HEK293 (cell line): ENCODE measurements around the gene CA10.
A peak's percentile ranks its signal among the peaks of the same experiment; 100 is the strongest.

ENCODE experiments used
- GFI1B ChIP-seq: fragments of 450-650 bp; formaldehyde crosslinking; IDR thresholded peaks from 2 replicates; pipeline ENCODE4 v1.5.1; 2016; ENCODE audit warnings: missing biosample characterization, missing genetic modification characterization
- GLIS1 ChIP-seq: fragments of 450-650 bp; formaldehyde crosslinking; IDR thresholded peaks from 2 replicates; pipeline ENCODE4 v1.5.1; 2016; ENCODE audit warnings: missing biosample characterization, missing genetic modification characterization
- KLF7 ChIP-seq: fragments of 450-650 bp; formaldehyde crosslinking; IDR thresholded peaks from 2 replicates; pipeline ENCODE4 v1.5.1; 2016; ENCODE audit warnings: missing biosample characterization, missing genetic modification characterization, borderline replicate concordance
- KLF8 ChIP-seq: fragments of 450-650 bp; formaldehyde crosslinking; IDR thresholded peaks from 2 replicates; pipeline ENCODE4 v1.5.1; 2016; ENCODE audit warnings: missing biosample characterization, missing genetic modification characterization
- WT1 ChIP-seq: fragments of 450-650 bp; formaldehyde crosslinking; IDR thresholded peaks from 2 replicates; pipeline ENCODE4 v1.5.1; 2016; ENCODE audit warnings: missing biosample characterization, missing genetic modification characterization
- ZBTB48 ChIP-seq: fragments of 450-650 bp; formaldehyde crosslinking; IDR thresholded peaks from 2 replicates; pipeline ENCODE4 v1.5.1; 2016; ENCODE audit warnings: missing biosample characterization, missing genetic modification characterization
- ZNF132 ChIP-seq: fragments of 450-650 bp; formaldehyde crosslinking; IDR thresholded peaks from 2 replicates; pipeline ENCODE4 v1.5.1; 2017; ENCODE audit warnings: missing biosample characterization, missing genetic modification characterization, borderline replicate concordance
- ZNF211 ChIP-seq: fragments of 450-650 bp; formaldehyde crosslinking; IDR thresholded peaks from 2 replicates; pipeline ENCODE4 v1.5.1; 2016; ENCODE audit warnings: low read depth, missing biosample characterization, missing genetic modification characterization
- ZNF311 ChIP-seq: fragments of 450-650 bp; formaldehyde crosslinking; IDR thresholded peaks from 2 replicates; pipeline ENCODE4 v1.5.1; 2017; ENCODE audit warnings: missing biosample characterization, missing genetic modification characterization, borderline replicate concordance
- ZNF341 ChIP-seq: fragments of 450-650 bp; formaldehyde crosslinking; IDR thresholded peaks from 2 replicates; pipeline ENCODE4; 2016; ENCODE audit warnings: low read depth, missing biosample characterization, missing genetic modification characterization
- ZNF354C ChIP-seq: fragments of 450-650 bp; formaldehyde crosslinking; IDR thresholded peaks from 2 replicates; pipeline ENCODE4 v1.5.1; 2016; ENCODE audit warnings: missing biosample characterization, missing genetic modification characterization, low read depth, borderline replicate concordance
- ZNF394 ChIP-seq: fragments of 450-650 bp; formaldehyde crosslinking; IDR thresholded peaks from 2 replicates; pipeline ENCODE4 v1.5.1; 2016; ENCODE audit warnings: missing biosample characterization, missing genetic modification characterization, mild to moderate bottlenecking, moderate library complexity, borderline replicate concordance
- ZNF416 ChIP-seq: fragments of 450-650 bp; formaldehyde crosslinking; IDR thresholded peaks from 2 replicates; pipeline ENCODE4 v1.5.1; 2016; ENCODE audit warnings: missing biosample characterization, missing genetic modification characterization
- ZNF510 ChIP-seq: fragments of 450-650 bp; formaldehyde crosslinking; IDR thresholded peaks from 2 replicates; pipeline ENCODE4 v1.5.1; 2018; ENCODE audit warnings: mild to moderate bottlenecking, missing genetic modification characterization, missing biosample characterization; ENCODE audit not compliant: insufficient replicate concordance
- ZNF571 ChIP-seq: fragments of 450-650 bp; formaldehyde crosslinking; IDR thresholded peaks from 2 replicates; pipeline ENCODE4 v1.5.0; 2017; ENCODE audit warnings: missing biosample characterization, missing genetic modification characterization
- ZNF621 ChIP-seq: fragments of 450-650 bp; formaldehyde crosslinking; IDR thresholded peaks from 2 replicates; pipeline ENCODE4 v1.5.1; 2017; ENCODE audit warnings: missing biosample characterization, missing genetic modification characterization
- ZNF629 ChIP-seq: fragments of 450-650 bp; formaldehyde crosslinking; IDR thresholded peaks from 2 replicates; pipeline ENCODE4 v1.5.1; 2017; ENCODE audit warnings: missing biosample characterization, missing genetic modification characterization
- ZNF76 ChIP-seq: fragments of 450-650 bp; formaldehyde crosslinking; IDR thresholded peaks from 2 replicates; pipeline ENCODE4; 2016; ENCODE audit warnings: low read depth, missing biosample characterization, missing genetic modification characterization, borderline replicate concordance
- ZNF768 ChIP-seq: fragments of 450-650 bp; formaldehyde crosslinking; IDR thresholded peaks from 2 replicates; pipeline ENCODE4 v1.5.1; 2018; ENCODE audit warnings: missing biosample characterization, mild to moderate bottlenecking, missing genetic modification characterization
- ZNF830 ChIP-seq: fragments of 450-650 bp; IDR thresholded peaks from 2 replicates; pipeline ENCODE4 v1.5.0; 2018; ENCODE audit warnings: missing biosample characterization, missing genetic modification characterization, low read depth, mild to moderate bottlenecking, moderate library complexity
- ZNF843 ChIP-seq: fragments of 450-650 bp; formaldehyde crosslinking; IDR thresholded peaks from 2 replicates; pipeline ENCODE4 v1.5.1; 2016; ENCODE audit warnings: missing biosample characterization, missing genetic modification characterization
- ZXDB ChIP-seq: fragments of 450-650 bp; formaldehyde crosslinking; IDR thresholded peaks from 2 replicates; pipeline ENCODE4 v1.5.1; 2016; ENCODE audit warnings: missing biosample characterization, missing genetic modification characterization
- TF ChIP-seq, protein P1 (sequence below): fragments of 450-650 bp; formaldehyde crosslinking; IDR thresholded peaks from 2 replicates; pipeline ENCODE4 v1.5.1; 2016; ENCODE audit warnings: missing biosample characterization, missing genetic modification characterization
- TF ChIP-seq, protein P2 (sequence below): fragments of 450-650 bp; formaldehyde crosslinking; IDR thresholded peaks from 2 replicates; pipeline ENCODE4 v1.5.1; 2016; ENCODE audit warnings: missing biosample characterization, missing genetic modification characterization
- TF ChIP-seq, protein P3 (sequence below): fragments of 450-650 bp; formaldehyde crosslinking; IDR thresholded peaks from 2 replicates; pipeline ENCODE4 v1.5.1; 2016; ENCODE audit warnings: missing biosample characterization, missing genetic modification characterization
- TF ChIP-seq, protein P4 (sequence below): fragments of 450-650 bp; formaldehyde crosslinking; IDR thresholded peaks from 2 replicates; pipeline ENCODE4 v1.5.1; 2017; ENCODE audit warnings: missing biosample characterization, missing genetic modification characterization
- TF ChIP-seq, protein P5 (sequence below): fragments of 450-650 bp; formaldehyde crosslinking; IDR thresholded peaks from 2 replicates; pipeline ENCODE4 v1.5.1; 2017; ENCODE audit warnings: missing biosample characterization, mild to moderate bottlenecking, missing genetic modification characterization, moderate library complexity
- TF ChIP-seq, protein P6 (sequence below): fragments of 450-650 bp; formaldehyde crosslinking; IDR thresholded peaks from 2 replicates; pipeline ENCODE4 v1.5.1; 2016; ENCODE audit warnings: missing biosample characterization, missing genetic modification characterization

The CA10 gene

DNA sequence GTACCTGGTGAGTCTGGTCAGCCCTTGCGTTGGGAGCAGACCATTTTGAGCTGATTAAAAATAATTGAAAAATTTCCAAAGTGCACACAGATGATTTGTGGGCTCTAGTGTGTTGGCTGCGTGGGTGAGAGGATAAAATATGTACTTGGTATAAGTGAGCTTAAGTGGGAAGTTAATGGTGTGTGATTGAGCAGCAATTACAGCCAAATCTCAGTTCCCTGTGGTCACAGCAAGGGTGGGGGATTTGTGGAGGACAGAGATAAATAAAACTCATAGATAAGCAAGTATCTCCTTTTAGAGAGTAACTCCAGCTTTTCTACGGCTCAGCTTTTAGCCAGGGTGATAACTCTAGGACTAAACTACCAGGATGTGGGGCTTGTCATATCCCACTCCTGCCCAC is 507.7 kb downstream of the CA10 start (continued):
- TF ChIP-seq, protein P1, sequence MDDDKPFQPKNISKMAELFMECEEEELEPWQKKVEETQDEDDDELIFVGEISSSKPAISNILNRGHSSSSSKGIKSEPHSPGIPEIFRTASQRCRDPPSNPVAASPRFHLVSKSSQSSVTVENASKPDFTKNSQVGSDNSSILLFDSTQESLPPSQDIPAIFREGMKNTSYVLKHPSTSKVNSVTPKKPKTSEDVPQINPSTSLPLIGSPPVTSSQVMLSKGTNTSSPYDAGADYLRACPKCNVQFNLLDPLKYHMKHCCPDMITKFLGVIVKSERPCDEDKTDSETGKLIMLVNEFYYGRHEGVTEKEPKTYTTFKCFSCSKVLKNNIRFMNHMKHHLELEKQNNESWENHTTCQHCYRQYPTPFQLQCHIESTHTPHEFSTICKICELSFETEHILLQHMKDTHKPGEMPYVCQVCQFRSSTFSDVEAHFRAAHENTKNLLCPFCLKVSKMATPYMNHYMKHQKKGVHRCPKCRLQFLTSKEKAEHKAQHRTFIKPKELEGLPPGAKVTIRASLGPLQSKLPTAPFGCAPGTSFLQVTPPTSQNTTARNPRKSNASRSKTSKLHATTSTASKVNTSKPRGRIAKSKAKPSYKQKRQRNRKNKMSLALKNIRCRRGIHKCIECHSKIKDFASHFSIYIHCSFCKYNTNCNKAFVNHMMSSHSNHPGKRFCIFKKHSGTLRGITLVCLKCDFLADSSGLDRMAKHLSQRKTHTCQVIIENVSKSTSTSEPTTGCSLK = no peak
- TF ChIP-seq KLF8 (tag by site-specific recombination) = 0 out of 2 replicates have a peak, but pooled peaks have one; percentile 25
- TF ChIP-seq, protein P2, sequence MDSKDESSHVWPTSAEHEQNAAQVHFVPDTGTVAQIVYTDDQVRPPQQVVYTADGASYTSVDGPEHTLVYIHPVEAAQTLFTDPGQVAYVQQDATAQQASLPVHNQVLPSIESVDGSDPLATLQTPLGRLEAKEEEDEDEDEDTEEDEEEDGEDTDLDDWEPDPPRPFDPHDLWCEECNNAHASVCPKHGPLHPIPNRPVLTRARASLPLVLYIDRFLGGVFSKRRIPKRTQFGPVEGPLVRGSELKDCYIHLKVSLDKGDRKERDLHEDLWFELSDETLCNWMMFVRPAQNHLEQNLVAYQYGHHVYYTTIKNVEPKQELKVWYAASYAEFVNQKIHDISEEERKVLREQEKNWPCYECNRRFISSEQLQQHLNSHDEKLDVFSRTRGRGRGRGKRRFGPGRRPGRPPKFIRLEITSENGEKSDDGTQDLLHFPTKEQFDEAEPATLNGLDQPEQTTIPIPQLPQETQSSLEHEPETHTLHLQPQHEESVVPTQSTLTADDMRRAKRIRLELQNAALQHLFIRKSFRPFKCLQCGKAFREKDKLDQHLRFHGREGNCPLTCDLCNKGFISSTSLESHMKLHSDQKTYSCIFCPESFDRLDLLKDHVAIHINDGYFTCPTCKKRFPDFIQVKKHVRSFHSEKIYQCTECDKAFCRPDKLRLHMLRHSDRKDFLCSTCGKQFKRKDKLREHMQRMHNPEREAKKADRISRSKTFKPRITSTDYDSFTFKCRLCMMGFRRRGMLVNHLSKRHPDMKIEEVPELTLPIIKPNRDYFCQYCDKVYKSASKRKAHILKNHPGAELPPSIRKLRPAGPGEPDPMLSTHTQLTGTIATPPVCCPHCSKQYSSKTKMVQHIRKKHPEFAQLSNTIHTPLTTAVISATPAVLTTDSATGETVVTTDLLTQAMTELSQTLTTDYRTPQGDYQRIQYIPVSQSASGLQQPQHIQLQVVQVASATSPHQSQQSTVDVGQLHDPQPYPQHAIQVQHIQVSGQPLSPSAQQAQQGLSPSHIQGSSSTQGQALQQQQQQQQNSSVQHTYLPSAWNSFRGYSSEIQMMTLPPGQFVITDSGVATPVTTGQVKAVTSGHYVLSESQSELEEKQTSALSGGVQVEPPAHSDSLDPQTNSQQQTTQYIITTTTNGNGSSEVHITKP (tag by site-specific recombination) = peak; percentile 19; the same call in 1 of the 2 replicates
- TF ChIP-seq ZNF76 (tag by site-specific recombination) = no peak
- TF ChIP-seq WT1 = no peak
- no peak for TF ChIP-seq ZNF341
- TF ChIP-seq KLF7 (tag by site-specific recombination) = no peak
- no peak for TF ChIP-seq ZNF394 (tag by site-specific recombination)
- TF ChIP-seq ZNF629 (tag by site-specific recombination) = no peak
- peak; percentile 11; the same call in 1 of the 2 replicates for TF ChIP-seq GLIS1 (tag by site-specific recombination)
- TF ChIP-seq ZNF510 = no peak
- TF ChIP-seq ZNF830 (tag by site-specific recombination) = no peak
- TF ChIP-seq ZNF311 (tag by site-specific recombination) = no peak
- TF ChIP-seq ZNF621 (tag by site-specific recombination) = no peak
- TF ChIP-seq ZNF843 (tag by site-specific recombination) = peak; percentile 77
- no peak for TF ChIP-seq ZNF211 (tag by site-specific recombination)
- no peak for TF ChIP-seq ZNF416 (tag by site-specific recombination)
- TF ChIP-seq ZXDB (tag by site-specific recombination) = peak; percentile 55
- TF ChIP-seq ZNF132 = no peak
- no peak for TF ChIP-seq ZBTB48
- no peak for TF ChIP-seq ZNF768 (tag by site-specific recombination)
- TF ChIP-seq, protein P3, sequence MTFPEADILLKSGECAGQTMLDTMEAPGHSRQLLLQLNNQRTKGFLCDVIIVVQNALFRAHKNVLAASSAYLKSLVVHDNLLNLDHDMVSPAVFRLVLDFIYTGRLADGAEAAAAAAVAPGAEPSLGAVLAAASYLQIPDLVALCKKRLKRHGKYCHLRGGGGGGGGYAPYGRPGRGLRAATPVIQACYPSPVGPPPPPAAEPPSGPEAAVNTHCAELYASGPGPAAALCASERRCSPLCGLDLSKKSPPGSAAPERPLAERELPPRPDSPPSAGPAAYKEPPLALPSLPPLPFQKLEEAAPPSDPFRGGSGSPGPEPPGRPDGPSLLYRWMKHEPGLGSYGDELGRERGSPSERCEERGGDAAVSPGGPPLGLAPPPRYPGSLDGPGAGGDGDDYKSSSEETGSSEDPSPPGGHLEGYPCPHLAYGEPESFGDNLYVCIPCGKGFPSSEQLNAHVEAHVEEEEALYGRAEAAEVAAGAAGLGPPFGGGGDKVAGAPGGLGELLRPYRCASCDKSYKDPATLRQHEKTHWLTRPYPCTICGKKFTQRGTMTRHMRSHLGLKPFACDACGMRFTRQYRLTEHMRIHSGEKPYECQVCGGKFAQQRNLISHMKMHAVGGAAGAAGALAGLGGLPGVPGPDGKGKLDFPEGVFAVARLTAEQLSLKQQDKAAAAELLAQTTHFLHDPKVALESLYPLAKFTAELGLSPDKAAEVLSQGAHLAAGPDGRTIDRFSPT (tag by site-specific recombination) = no peak
- no peak for TF ChIP-seq ZNF354C (tag by site-specific recombination)
- TF ChIP-seq, protein P4, sequence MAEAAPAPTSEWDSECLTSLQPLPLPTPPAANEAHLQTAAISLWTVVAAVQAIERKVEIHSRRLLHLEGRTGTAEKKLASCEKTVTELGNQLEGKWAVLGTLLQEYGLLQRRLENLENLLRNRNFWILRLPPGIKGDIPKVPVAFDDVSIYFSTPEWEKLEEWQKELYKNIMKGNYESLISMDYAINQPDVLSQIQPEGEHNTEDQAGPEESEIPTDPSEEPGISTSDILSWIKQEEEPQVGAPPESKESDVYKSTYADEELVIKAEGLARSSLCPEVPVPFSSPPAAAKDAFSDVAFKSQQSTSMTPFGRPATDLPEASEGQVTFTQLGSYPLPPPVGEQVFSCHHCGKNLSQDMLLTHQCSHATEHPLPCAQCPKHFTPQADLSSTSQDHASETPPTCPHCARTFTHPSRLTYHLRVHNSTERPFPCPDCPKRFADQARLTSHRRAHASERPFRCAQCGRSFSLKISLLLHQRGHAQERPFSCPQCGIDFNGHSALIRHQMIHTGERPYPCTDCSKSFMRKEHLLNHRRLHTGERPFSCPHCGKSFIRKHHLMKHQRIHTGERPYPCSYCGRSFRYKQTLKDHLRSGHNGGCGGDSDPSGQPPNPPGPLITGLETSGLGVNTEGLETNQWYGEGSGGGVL = peak; percentile 41; the same call in 1 of the 2 replicates
- TF ChIP-seq ZNF571 (tag by site-specific recombination) = no peak
- TF ChIP-seq GFI1B = peak; percentile 97
- TF ChIP-seq, protein P5, sequence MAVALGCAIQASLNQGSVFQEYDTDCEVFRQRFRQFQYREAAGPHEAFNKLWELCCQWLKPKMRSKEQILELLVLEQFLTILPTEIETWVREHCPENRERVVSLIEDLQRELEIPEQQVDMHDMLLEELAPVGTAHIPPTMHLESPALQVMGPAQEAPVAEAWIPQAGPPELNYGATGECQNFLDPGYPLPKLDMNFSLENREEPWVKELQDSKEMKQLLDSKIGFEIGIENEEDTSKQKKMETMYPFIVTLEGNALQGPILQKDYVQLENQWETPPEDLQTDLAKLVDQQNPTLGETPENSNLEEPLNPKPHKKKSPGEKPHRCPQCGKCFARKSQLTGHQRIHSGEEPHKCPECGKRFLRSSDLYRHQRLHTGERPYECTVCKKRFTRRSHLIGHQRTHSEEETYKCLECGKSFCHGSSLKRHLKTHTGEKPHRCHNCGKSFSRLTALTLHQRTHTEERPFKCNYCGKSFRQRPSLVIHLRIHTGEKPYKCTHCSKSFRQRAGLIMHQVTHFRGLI = no peak
- TF ChIP-seq, protein P6, sequence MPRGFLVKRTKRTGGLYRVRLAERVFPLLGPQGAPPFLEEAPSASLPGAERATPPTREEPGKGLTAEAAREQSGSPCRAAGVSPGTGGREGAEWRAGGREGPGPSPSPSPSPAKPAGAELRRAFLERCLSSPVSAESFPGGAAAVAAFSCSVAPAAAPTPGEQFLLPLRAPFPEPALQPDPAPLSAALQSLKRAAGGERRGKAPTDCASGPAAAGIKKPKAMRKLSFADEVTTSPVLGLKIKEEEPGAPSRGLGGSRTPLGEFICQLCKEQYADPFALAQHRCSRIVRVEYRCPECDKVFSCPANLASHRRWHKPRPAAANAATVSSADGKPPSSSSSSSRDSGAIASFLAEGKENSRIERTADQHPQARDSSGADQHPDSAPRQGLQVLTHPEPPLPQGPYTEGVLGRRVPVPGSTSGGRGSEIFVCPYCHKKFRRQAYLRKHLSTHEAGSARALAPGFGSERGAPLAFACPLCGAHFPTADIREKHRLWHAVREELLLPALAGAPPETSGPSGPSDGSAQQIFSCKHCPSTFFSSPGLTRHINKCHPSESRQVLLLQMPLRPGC = no peak
